Central memory CD8-positive, alpha-beta T cell (primary cell): ENCODE results near the gene RNU1-4.
A peak's percentile ranks its signal among the peaks of the same experiment; 100 is the strongest.
"Not testable (repeated sequence)": the region's sequence is repeated elsewhere in the genome, so short reads cannot be mapped to it uniquely, and the experiment has no call there.

Experiments used
- ATAC-seq: fragments of 150-1000 bp; cut with Tn5 transposase; replicated peaks from 2 replicates; pipeline ENCODE4 v1.10.0; 2022; ENCODE audit warnings: mild to moderate bottlenecking, moderate FRiP score, moderate number of reproducible peaks; ENCODE audit not compliant: poor library complexity, severe bottlenecking; ENCODE audit errors: extremely low read depth
- DNase-seq, 2 donors: peaks; one replicate each; pipeline ENCODE4 v3.0.0; 2021; ENCODE audit warnings: low spot score in 2 of 2
- H3K27ac Mint-ChIP-seq: one replicate; pipeline ENCODE4 v1.8.0; 2022; ENCODE audit warnings: low read depth, mild to moderate bottlenecking, moderate library complexity, mixed read lengths
- H3K27me3 Mint-ChIP-seq: one replicate; pipeline ENCODE4 v1.8.0; 2022; ENCODE audit warnings: mixed read lengths
- H3K36me3 Mint-ChIP-seq: one replicate; pipeline ENCODE4 v1.8.0; 2022; ENCODE audit warnings: mild to moderate bottlenecking, moderate library complexity, mixed read lengths; ENCODE audit not compliant: insufficient read depth
- H3K4me1 Mint-ChIP-seq: one replicate; pipeline ENCODE4 v1.8.0; 2022; ENCODE audit warnings: mixed read lengths
- H3K4me3 Mint-ChIP-seq: one replicate; pipeline ENCODE4 v1.8.0; 2022; ENCODE audit warnings: mild to moderate bottlenecking, moderate library complexity, mixed read lengths
- H3K9me3 Mint-ChIP-seq: one replicate; pipeline ENCODE4 v1.8.0; 2022; ENCODE audit warnings: mixed read lengths

The RNU1-4 gene

GRCh38 chr1:16702280-16702679 lies 38.0 kb upstream of the RNU1-4 start:
- H3K4me1 Mint-ChIP-seq, ATAC-seq, H3K36me3 Mint-ChIP-seq, DNase-seq, H3K27me3 Mint-ChIP-seq, H3K4me3 Mint-ChIP-seq, H3K9me3 Mint-ChIP-seq, H3K27ac Mint-ChIP-seq: not testable (repeated sequence)

DNA sequence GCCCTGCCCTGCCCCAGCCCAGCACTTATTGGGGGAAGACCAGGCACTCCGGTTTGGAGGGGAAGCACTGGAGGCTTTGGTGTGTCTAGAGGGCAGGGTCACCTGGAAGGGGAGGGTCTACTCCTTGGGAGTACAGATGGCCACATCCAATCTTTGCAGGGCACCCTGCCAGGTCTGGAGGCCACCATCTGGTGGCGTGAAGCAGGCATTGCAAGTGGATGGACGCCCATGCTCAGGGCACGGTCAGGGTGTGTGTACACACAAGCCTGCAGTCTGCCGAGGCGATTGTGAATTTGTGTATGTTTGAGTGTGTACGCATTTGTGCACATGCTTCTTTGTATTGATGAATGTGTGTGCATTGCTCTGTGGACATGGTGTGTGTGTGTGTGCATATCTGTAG lies 37.2 kb upstream of the RNU1-4 start:
- H3K27ac Mint-ChIP-seq, H3K36me3 Mint-ChIP-seq, H3K27me3 Mint-ChIP-seq, H3K4me3 Mint-ChIP-seq, H3K4me1 Mint-ChIP-seq, DNase-seq, ATAC-seq, H3K9me3 Mint-ChIP-seq: not testable (repeated sequence)

DNA sequence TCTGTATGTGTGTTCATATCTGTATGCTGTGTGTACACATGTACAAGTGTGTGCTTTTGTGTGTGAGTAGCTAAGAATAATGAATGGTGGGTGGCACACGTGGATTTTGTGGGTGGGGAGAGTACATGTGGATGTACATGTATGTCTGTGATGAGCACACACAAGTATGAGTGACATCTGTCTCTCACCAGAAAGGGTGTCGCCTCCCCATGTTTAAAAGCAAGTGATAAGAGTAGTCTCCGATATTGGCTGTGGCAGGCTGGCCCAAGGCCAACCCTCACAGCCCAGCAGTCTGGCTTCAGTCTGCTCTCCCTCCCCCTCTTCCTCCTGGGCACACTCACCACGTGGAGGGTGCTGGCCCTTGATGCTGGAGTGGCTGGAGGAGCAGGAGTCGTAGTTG lies 36.7 kb upstream of the RNU1-4 start:
- H3K36me3 Mint-ChIP-seq, H3K4me1 Mint-ChIP-seq, ATAC-seq, H3K27me3 Mint-ChIP-seq, H3K9me3 Mint-ChIP-seq, H3K4me3 Mint-ChIP-seq, DNase-seq, H3K27ac Mint-ChIP-seq: not testable (repeated sequence)

DNA sequence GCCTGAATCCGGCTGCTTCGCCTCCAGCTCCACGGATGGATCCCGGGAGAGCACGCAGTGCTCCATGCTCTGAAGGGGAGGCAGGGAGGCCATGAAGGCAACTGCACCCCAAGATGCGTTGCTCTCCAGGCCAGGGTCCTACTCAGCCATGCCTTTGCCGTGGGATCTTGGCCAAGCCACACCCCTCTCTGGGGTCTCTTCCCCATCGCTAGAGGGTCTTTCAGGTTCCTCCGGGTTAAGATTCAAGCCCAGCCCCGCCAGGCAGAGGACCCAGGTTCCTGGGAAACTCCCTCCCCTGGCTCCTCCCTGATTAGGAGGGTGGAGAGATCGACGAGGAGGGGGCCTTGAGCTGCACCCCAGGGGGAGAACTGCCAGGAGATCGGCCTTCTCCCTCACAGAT lies 36.2 kb upstream of the RNU1-4 start:
- DNase-seq, ATAC-seq, H3K27me3 Mint-ChIP-seq, H3K27ac Mint-ChIP-seq, H3K4me1 Mint-ChIP-seq, H3K4me3 Mint-ChIP-seq, H3K9me3 Mint-ChIP-seq, H3K36me3 Mint-ChIP-seq: not testable (repeated sequence)

GRCh38 chr1:16704502-16705100 lies 35.7 kb upstream of the RNU1-4 start:
- not testable (repeated sequence) for H3K4me3 Mint-ChIP-seq, H3K36me3 Mint-ChIP-seq, H3K9me3 Mint-ChIP-seq, ATAC-seq, DNase-seq, H3K27me3 Mint-ChIP-seq, H3K4me1 Mint-ChIP-seq, H3K27ac Mint-ChIP-seq

- H3K9me3 Mint-ChIP-seq, H3K4me3 Mint-ChIP-seq, H3K27ac Mint-ChIP-seq, DNase-seq, H3K36me3 Mint-ChIP-seq, ATAC-seq, H3K4me1 Mint-ChIP-seq, H3K27me3 Mint-ChIP-seq: not testable (repeated sequence)
Measured at GRCh38 chr1:16706302-16706701, 34.0 kb upstream of the RNU1-4 start.

GRCh38 chr1:16707130-16708093 lies 32.9 kb upstream of the RNU1-4 start:
- H3K36me3 Mint-ChIP-seq, H3K9me3 Mint-ChIP-seq, ATAC-seq, H3K4me3 Mint-ChIP-seq, H3K4me1 Mint-ChIP-seq, H3K27ac Mint-ChIP-seq, DNase-seq, H3K27me3 Mint-ChIP-seq: not testable (repeated sequence)

DNA sequence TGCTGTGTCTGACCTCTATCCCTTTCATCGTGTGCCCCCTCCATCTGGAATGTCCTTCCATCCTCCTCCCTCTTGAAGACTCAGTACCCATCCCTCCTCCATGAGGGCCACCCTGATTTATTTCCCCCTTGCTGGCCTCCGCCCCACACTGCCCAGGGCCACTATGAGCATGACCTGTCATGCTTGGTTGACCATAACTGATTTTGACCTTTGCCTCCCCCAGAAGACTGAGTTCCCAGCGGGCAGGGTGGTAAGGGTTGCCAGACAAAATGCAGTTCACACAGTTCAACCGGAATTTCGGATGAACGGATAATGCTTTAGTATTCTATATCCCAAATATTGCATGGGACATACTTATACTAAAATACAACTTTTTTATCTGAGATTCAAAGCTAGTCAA lies 31.6 kb upstream of the RNU1-4 start:
- H3K36me3 Mint-ChIP-seq, H3K27me3 Mint-ChIP-seq, ATAC-seq: not testable (repeated sequence)

DNA sequence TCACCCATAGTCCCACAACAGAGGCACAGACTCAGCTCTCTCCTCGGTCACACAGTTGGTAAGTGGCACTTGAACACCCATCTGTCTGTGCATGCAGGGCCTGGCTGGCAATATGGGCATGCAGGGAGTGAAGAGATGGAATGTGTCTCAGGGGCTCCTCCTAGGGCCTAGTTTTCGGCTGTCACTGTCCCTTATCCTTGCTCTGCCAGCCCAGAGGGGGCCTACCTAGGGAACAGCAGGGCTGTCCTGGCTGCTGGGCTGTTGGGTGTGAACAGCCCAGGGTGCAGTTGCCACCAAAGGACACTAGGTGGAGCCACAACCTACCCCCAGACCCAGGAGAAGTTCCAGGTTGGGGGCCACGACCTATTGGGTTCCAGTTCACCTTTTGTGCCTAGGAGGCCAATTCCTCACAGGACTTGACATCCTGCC lies 30.6 kb upstream of the RNU1-4 start:
- H3K9me3 Mint-ChIP-seq, H3K4me3 Mint-ChIP-seq, H3K27me3 Mint-ChIP-seq, H3K4me1 Mint-ChIP-seq, H3K27ac Mint-ChIP-seq, H3K36me3 Mint-ChIP-seq: not testable (repeated sequence)
- DNase-seq (peak in 1 of 2 donors; percentile 57), ATAC-seq (peak; percentile 77)

More for the DNA sequence above, 31.6 kb upstream of the RNU1-4 start:
- H3K9me3 Mint-ChIP-seq, DNase-seq, H3K27ac Mint-ChIP-seq, H3K4me1 Mint-ChIP-seq, H3K4me3 Mint-ChIP-seq: not testable (repeated sequence)

GRCh38 chr1:16710618-16711017 lies 29.7 kb upstream of the RNU1-4 start:
- not testable (repeated sequence) for H3K4me1 Mint-ChIP-seq, H3K27me3 Mint-ChIP-seq, H3K36me3 Mint-ChIP-seq, H3K27ac Mint-ChIP-seq, ATAC-seq, DNase-seq, H3K9me3 Mint-ChIP-seq, H3K4me3 Mint-ChIP-seq

GRCh38 chr1:16712131-16712530 lies 28.2 kb upstream of the RNU1-4 start:
- DNase-seq, H3K4me3 Mint-ChIP-seq, H3K4me1 Mint-ChIP-seq, H3K36me3 Mint-ChIP-seq, H3K9me3 Mint-ChIP-seq, ATAC-seq, H3K27ac Mint-ChIP-seq, H3K27me3 Mint-ChIP-seq: not testable (repeated sequence)

- H3K27me3 Mint-ChIP-seq: peaks cover 11% of the 10 kb centered on the region
- not testable (repeated sequence) for H3K4me1 Mint-ChIP-seq, H3K36me3 Mint-ChIP-seq, DNase-seq, H3K27ac Mint-ChIP-seq, H3K9me3 Mint-ChIP-seq, ATAC-seq, H3K4me3 Mint-ChIP-seq
Measured at GRCh38 chr1:16712582-16712981, 27.7 kb upstream of the RNU1-4 start.

DNA sequence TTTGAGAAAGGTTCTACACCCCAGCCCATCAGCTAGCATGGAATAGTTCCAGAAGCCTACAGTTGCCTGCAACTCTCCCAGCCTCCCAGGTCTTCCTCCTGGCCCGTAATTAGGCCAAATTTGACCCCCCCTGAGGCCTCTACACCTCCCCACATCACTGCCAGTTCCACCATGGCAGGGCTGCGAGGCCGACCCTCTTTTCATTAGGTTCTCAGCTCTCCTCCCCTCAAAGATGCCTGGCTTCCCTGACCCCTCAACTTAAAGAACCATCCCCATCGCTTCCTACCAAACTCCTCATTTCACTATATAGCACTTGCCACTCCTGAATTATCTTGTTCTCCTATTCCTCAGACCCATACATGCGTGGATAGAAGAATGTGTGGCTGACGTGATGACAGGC lies 27.3 kb upstream of the RNU1-4 start:
- not testable (repeated sequence) for H3K27ac Mint-ChIP-seq, H3K9me3 Mint-ChIP-seq

More for the DNA sequence above, 27.3 kb upstream of the RNU1-4 start:
- H3K4me3 Mint-ChIP-seq, H3K36me3 Mint-ChIP-seq, H3K4me1 Mint-ChIP-seq, DNase-seq, ATAC-seq: not testable (repeated sequence)
- H3K27me3 Mint-ChIP-seq: peaks cover 16% of the 10 kb centered on the region
